Measurements from ENCODE around the gene ADORA2B.

- TF ChIP-seq EZH2phosphoT487 (IDR thresholded peaks at IDR 0.05; ENCODE audit: insufficient read depth, low read depth) (no peak), EZH2 (IDR thresholded peaks at IDR 0.05; ENCODE audit: insufficient read depth, poor library complexity, severe bottlenecking) (no peak)
Measured at GRCh38 chr17:15945527-15946191, 729 bp downstream of the ADORA2B start.

All from GM23248 (cell line).